ENCODE data around the gene PITPNB.

DNA sequence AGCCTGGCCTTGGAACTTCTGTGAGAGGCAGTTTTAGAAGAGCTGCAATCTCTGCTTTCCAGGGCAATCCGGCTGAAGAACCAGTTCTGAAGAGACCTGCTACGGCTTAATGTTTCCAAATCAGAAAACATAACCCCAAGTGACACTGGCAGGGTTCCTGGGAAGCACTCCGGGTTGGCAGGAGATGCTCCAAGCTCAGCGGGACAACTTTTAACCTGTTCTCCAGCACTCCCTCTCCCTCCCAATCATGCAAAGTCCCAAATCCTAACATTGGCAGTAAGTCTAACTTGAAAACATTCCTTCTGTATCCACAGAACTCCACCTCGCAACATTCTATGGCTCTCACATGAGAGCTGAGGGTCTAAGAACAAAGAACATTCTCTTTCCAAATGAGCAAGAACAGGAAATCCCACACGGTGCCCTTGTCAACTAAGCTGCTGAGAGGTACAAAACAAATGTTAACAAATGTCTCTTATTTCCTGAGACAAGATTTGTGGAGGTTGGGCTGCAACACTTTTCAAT lies 69.0 kb downstream of the PITPNB start:
- TF ChIP-seq, protein P1, sequence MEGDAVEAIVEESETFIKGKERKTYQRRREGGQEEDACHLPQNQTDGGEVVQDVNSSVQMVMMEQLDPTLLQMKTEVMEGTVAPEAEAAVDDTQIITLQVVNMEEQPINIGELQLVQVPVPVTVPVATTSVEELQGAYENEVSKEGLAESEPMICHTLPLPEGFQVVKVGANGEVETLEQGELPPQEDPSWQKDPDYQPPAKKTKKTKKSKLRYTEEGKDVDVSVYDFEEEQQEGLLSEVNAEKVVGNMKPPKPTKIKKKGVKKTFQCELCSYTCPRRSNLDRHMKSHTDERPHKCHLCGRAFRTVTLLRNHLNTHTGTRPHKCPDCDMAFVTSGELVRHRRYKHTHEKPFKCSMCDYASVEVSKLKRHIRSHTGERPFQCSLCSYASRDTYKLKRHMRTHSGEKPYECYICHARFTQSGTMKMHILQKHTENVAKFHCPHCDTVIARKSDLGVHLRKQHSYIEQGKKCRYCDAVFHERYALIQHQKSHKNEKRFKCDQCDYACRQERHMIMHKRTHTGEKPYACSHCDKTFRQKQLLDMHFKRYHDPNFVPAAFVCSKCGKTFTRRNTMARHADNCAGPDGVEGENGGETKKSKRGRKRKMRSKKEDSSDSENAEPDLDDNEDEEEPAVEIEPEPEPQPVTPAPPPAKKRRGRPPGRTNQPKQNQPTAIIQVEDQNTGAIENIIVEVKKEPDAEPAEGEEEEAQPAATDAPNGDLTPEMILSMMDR (IDR thresholded peaks at IDR 0.05; ENCODE audit: low read length) = no peak
- no peak for TF ChIP-seq EZH2 (IDR thresholded peaks at IDR 0.05; ENCODE audit: borderline replicate concordance, low read length)
